Neuron (in vitro differentiated cells): ENCODE results near the gene CYP1A2.
"Not testable (repeated sequence)": the region's sequence is repeated elsewhere in the genome, so short reads cannot be mapped to it uniquely, and the experiment has no call there.

ENCODE experiments used
- H2AFZ ChIP-seq: one replicate; pipeline ENCODE4 v1.6.1; 2013; ENCODE audit warnings: low read depth, mild to moderate bottlenecking, inconsistent platforms, low read length, moderate library complexity
- H3K27me3 ChIP-seq: one replicate; pipeline ENCODE4 v1.6.1; 2013; ENCODE audit warnings: low read length; ENCODE audit not compliant: insufficient read depth
- H3K36me3 ChIP-seq: one replicate; pipeline ENCODE4 v1.6.1; 2013; ENCODE audit warnings: low read length; ENCODE audit not compliant: insufficient read depth
- H3K4me1 ChIP-seq: one replicate; pipeline ENCODE4 v1.6.1; 2013; ENCODE audit warnings: low read length; ENCODE audit not compliant: insufficient read depth
- H3K4me3 ChIP-seq: 2 replicates; pipeline ENCODE4 v1.5.1; 2013; ENCODE audit warnings: mild to moderate bottlenecking, low read length, moderate library complexity
- H3K9me3 ChIP-seq: one replicate; pipeline ENCODE4 v1.6.1; 2013; ENCODE audit warnings: low read length

CYP1A2 gene

DNA sequence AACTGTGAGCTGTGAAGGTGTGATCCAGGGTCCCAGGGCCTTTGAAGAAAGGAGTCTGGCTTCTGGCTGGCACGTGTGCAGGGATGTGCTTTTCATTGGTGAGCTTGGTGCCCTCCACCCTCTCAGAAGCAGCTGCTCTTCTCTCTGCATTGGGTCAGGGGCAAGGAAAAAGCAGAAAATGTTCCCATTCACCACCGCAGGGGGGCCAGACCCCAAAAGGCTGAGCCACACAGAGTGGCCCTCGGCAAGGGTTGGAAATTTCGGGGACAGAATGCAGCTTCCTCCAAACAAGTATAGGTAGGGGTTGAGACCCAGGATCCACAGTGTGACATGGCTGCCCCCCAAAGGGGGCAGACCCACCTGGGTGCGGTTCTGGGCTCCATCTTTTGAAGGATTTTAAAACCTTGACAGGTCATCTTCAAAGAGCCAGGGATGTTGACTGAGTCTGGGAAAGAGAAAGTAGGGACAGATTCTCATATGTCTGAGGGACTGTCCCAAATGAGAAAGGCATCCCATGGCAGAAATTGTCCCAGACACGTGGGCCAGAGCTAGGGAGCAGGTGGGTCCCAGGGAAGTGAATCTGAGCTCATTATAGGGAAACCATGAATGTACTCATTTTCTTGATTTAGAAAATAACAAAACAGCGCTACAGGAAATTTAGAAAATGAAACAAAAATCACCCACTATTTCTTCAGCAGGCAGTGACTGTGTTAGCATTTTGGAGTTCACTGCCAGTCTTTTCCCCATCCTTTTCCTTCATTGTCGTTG, 36.0 kb downstream of the CYP1A2 start:
- Histone ChIP-seq H2AFZ (no peak overlapping the region), H3K4me3 (no peak overlapping the region), H3K9me3 (no peaks in the 10 kb centered on the region), H3K4me1 (peaks cover 46% of the 10 kb centered on the region), H3K36me3 (no peaks in the 10 kb centered on the region), H3K27me3 (no peaks in the 10 kb centered on the region)

DNA sequence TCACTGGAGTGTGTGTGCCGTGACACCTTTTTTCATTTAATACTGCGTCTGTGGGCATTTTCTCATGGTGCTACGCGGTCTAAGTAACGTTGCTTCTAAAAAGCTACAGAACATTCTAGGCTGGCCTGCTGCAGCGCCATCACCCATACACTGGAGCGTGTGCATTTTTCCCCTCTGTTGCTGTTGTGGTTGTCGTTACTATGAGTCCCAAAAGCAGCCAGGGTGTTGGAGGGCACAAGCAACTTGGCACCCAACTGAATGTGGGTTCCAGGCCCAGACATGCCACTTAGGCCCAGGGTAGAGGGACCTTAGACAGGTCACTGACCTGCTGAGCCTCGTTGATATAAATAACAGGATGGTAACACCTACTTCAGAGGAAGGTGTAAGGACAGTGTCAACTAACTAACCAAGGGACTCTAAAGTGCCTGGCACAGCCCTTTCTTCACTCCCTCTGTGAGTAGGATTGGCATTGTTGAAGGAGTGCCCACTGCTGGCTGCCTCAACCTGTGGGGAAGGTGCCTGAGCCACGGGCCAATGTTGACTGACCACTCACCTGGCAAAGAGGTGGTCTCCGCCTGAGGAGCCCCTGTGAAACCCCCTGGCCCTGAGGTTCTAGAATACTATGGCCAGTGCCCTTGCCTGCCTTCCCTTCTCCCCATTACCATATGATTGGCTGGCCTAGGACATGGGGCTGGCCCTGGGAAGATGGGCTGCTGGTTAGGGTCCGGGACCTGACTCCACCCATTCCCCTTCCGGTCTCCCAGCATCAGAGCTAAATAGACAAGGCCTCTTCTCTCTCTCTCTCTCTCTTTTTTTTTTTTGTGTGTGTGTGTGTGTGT, 36.8 kb downstream of the CYP1A2 start:
- H3K4me1 ChIP-seq = peaks cover 45% of the 10 kb centered on the region
- no peak overlapping the region for H3K4me3 ChIP-seq

GRCh38 chr15:74786081-74786480, 37.4 kb downstream of the CYP1A2 start:
- H3K4me1 ChIP-seq = peaks cover 39% of the 10 kb centered on the region
- H3K4me3 ChIP-seq, H2AFZ ChIP-seq, H3K9me3 ChIP-seq, H3K36me3 ChIP-seq, H3K27me3 ChIP-seq: not testable (repeated sequence)

More for the DNA sequence above, 36.8 kb downstream of the CYP1A2 start:
- H3K9me3 ChIP-seq = no peaks in the 10 kb centered on the region
- no peak overlapping the region for H2AFZ ChIP-seq
- H3K27me3 ChIP-seq = no peaks in the 10 kb centered on the region
- no peaks in the 10 kb centered on the region for H3K36me3 ChIP-seq

DNA sequence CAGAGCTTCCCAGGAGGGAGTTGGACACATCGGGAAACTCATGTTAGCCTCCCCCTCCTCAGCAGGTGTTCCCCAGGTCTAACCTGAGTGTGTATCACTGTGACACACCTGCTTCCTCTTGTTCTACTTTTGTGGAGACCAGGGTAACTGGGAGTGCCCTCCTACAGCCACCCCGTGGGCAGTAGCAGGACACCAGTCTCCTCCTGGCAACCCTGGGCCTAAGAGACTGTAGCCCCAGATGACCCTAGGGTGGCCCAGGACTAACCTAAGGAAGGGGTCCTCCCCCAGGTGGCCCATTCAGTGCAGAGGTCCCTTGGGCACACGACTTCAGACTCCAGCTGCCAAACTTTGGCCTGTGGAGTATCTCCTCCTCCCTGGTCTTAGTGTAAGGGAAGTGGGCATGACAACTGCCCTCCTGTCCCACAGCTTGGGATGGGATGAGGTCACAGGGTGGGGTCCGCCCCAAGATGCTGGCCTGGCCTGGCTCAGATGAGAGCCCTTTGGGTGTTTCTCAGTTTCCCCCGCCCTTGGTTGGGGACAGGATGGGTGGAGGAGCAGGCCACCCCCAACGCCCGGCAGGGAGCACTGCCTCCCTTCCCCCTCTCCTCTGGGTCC, 38.0 kb downstream of the CYP1A2 start:
- Histone ChIP-seq H3K27me3 (no peaks in the 10 kb centered on the region), H3K9me3 (no peaks in the 10 kb centered on the region), H3K4me3 (no peak overlapping the region), H2AFZ (no peak overlapping the region), H3K4me1 (peaks cover 33% of the 10 kb centered on the region), H3K36me3 (no peaks in the 10 kb centered on the region)

DNA sequence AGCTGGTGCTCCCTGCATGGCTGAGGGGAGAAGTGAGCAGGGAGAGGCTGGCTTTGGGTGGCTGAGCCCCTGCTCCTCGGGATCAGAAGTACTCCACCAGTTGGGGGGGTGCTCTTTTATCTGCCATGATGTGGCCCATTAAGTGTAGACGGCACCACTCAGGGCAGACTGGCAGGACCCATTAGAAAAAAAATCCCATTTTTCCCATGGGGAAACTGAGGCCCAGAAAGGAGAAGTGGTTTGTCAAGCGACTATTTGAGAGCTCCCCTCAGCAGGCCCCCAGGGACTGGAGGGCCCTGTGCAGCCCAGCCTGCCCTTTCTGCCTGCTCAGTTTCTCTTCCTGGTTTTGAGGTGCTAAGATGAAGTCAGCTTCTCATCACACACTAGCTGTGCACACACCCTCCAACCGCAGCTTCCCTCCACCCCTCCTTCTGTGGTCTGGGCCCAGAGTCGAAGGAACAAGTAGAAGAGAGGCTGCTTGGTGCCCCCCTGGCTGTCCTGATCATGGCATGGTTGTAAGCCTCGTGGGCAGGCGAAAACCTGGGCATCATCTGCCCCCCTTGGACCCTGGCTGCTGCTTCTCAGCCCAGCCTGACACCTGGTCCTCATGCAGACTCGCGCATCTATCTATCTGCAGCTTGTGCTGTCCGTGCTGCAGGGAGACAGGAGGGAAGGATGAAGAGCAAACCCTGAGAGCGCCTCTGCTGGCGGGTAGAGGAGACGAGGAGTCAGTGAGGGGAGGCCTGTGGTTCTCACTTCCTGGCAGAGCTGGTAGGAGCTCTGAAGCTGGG, 38.8 kb downstream of the CYP1A2 start:
- H3K27me3 ChIP-seq = no peaks in the 10 kb centered on the region
- H2AFZ ChIP-seq = no peak overlapping the region
- H3K9me3 ChIP-seq = no peaks in the 10 kb centered on the region
- H3K4me3 ChIP-seq = no peak overlapping the region
- no peaks in the 10 kb centered on the region for H3K36me3 ChIP-seq
- peaks cover 35% of the 10 kb centered on the region for H3K4me1 ChIP-seq

DNA sequence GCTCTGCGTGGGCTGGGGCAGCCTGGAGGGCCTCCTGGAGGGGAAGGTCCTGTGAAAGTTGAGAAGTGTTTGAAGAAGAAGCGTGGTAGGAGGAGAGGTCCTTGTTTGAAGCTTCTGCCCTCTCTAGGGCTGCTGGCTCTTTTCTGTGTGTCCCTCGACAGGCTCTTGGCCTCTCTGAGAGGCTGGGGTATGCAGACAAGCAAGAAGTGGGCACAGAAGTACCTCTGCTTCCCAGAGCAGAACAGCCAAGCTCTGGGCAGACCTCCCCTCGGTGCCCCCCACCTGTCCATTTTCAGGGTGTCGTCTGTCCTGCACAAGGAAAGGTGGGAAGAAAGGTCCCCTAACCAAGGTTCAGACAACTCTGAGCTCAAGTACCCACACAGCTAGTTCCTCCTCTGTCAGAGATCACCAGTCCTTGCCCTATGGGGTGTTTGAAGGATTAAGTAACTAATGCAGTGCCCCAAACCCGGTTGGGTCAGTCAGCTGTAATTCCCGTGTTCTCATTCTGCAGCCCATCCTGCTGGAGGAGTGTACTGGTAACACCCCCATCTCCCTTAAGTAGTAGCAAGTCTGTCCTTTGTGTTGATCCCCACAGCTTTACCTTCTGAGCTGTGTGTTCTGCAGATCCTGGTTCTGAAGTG, 39.5 kb downstream of the CYP1A2 start:
- H3K36me3 ChIP-seq = no peaks in the 10 kb centered on the region
- no peak overlapping the region for H2AFZ ChIP-seq
- no peak overlapping the region for H3K4me3 ChIP-seq
- H3K27me3 ChIP-seq = no peaks in the 10 kb centered on the region
- H3K9me3 ChIP-seq = no peaks in the 10 kb centered on the region
- peaks cover 35% of the 10 kb centered on the region for H3K4me1 ChIP-seq

- Histone ChIP-seq H2AFZ (no peak overlapping the region), H3K4me1 (peaks cover 33% of the 10 kb centered on the region), H3K4me3 (no peak overlapping the region), H3K36me3 (no peaks in the 10 kb centered on the region), H3K27me3 (no peaks in the 10 kb centered on the region), H3K9me3 (no peaks in the 10 kb centered on the region)
These were observed 40.1 kb downstream of the CYP1A2 start for GRCh38 chr15:74788683-74789151.

- no peak overlapping the region for H3K4me3 ChIP-seq
- no peak overlapping the region for H2AFZ ChIP-seq
- no peaks in the 10 kb centered on the region for H3K36me3 ChIP-seq
- H3K9me3 ChIP-seq = no peaks in the 10 kb centered on the region
- H3K27me3 ChIP-seq = no peaks in the 10 kb centered on the region
- H3K4me1 ChIP-seq = peaks cover 28% of the 10 kb centered on the region
These were observed 40.6 kb downstream of the CYP1A2 start for GRCh38 chr15:74789171-74789631.

- Histone ChIP-seq H3K4me1 (peaks cover 26% of the 10 kb centered on the region), H3K9me3 (no peaks in the 10 kb centered on the region), H2AFZ (no peak overlapping the region), H3K36me3 (no peaks in the 10 kb centered on the region), H3K27me3 (no peaks in the 10 kb centered on the region), H3K4me3 (no peak overlapping the region)
These were observed 41.1 kb downstream of the CYP1A2 start for GRCh38 chr15:74789741-74790079.

- no peaks in the 10 kb centered on the region for H3K27me3 ChIP-seq
- H3K36me3 ChIP-seq = no peaks in the 10 kb centered on the region
- no peak overlapping the region for H2AFZ ChIP-seq
- H3K4me3 ChIP-seq = no peak overlapping the region
- H3K9me3 ChIP-seq = no peaks in the 10 kb centered on the region
- peaks cover 21% of the 10 kb centered on the region for H3K4me1 ChIP-seq
These were observed 41.7 kb downstream of the CYP1A2 start for GRCh38 chr15:74790080-74790916.

DNA sequence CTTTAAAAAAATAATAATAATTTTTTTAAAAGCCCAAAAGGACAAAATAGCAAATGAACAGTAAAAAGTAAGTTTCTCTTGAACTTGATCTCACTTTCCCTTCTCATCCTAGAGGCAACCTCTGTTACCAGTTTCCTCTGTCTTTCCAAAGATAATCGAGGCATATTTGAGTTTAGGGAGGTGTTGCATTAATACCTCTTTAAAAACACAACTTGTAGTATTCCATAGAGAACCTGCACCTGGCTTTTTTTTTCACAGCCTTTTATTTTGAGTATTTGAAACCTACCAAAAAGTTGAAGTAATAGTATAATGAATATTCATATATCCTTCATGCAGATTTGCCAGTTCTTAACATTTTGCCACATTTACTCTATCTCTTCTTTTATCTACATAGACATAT, 42.4 kb downstream of the CYP1A2 start:
- Histone ChIP-seq H3K4me1 (peaks cover 21% of the 10 kb centered on the region), H3K36me3 (no peaks in the 10 kb centered on the region), H3K9me3 (no peaks in the 10 kb centered on the region), H2AFZ (no peak overlapping the region), H3K4me3 (no peak overlapping the region), H3K27me3 (no peaks in the 10 kb centered on the region)

DNA sequence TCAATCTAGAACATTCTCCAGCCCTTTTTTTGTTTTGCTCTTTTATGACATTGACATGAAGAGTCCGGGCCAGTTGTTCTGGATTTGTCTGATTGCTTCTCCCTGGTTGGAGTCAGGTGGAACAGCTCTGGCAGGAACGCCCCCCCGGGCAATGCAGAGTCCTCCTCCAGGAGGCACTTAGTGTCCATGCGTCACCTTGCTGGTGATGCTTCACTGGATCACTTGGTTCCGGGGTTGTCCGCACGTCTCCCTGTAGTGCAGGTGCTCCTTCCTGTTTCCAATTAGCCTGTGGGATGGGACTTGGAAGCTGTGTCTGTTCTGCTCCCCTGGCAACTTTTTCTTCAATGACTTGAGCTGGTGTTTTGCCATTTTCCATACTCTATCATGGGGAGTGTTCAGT, 43.0 kb downstream of the CYP1A2 start:
- Histone ChIP-seq H3K9me3 (no peaks in the 10 kb centered on the region), H3K4me3 (no peak overlapping the region), H3K36me3 (no peaks in the 10 kb centered on the region), H3K27me3 (no peaks in the 10 kb centered on the region), H2AFZ (no peak overlapping the region), H3K4me1 (peaks cover 21% of the 10 kb centered on the region)
